T-cell (primary cell): ENCODE measurements around the gene CXADR. TPM values are rescaled to one million over a fixed set of nuclear protein-coding genes. Genes with fewer than 3 reads are reported as not detected.
"Not testable (repeated sequence)": the region's sequence is repeated elsewhere in the genome, so short reads cannot be mapped to it uniquely, and the experiment has no call there.

ENCODE experiments used
- ATAC-seq, 4 experiments: fragments of 200-7000 bp in 3 of 4; fragments of 150-1000 bp in 1 of 4; cut with Tn5 transposase; replicated peaks in 1 of 4; 1 replicate in 3 of 4; 2 replicates in 1 of 4; pipeline ENCODE4 v1.10.0; 2021; ENCODE audit warnings: moderate library complexity in 3 of 4, mild to moderate bottlenecking in 2 of 4, moderate number of reproducible peaks in 1 of 4
- CTCF ChIA-PET, 2 donors: fragments of 300-600 bp; sonication (Branson Sonifier 250); formaldehyde crosslinking; loops; one replicate each; lab custom pipeline; 2022; ENCODE audit warnings: antibody characterized with exemption in 2 of 2; lab: Charles Lee
- POLR2A ChIA-PET, 2 donors: fragments of 300-600 bp; sonication (Branson Sonifier 250); formaldehyde crosslinking; loops; one replicate each; lab custom pipeline; 2022; ENCODE audit warnings: antibody characterized with exemption in 2 of 2; lab: Charles Lee
- DNase-seq, 35 experiments: peaks; one replicate each; pipeline versions ENCODE4 v3.0.0 to v3.0.0-alpha.2; 2013 to 2023
- H3K27ac ChIP-seq: one replicate; pipeline ENCODE4 v1.5.1; 2013; ENCODE audit warnings: low read length
- H3K27me3 ChIP-seq, 2 experiments: replicated peaks in 1 of 2; 1 replicate in 1 of 2; 2 replicates in 1 of 2; pipeline versions ENCODE4 v1.6.1 to v1.7.0; 2013; ENCODE audit warnings: low read length in 1 of 2, mixed read lengths in 1 of 2; ENCODE audit not compliant: control insufficient read depth in 2 of 2, insufficient read depth in 2 of 2; ENCODE audit errors: extremely low read depth in 1 of 2
- H3K36me3 ChIP-seq, 2 donors: 1 replicate in 1 of 2; 2 replicates in 1 of 2; pipeline versions ENCODE4 v1.6.1 to v1.7.0; 2013; ENCODE audit warnings: low read length in 1 of 2; ENCODE audit not compliant: control insufficient read depth in 2 of 2, insufficient read depth in 1 of 2; ENCODE audit errors: extremely low read depth in 1 of 2
- H3K4me1 ChIP-seq, 2 experiments: 1 replicate in 1 of 2; 2 replicates in 1 of 2; pipeline versions ENCODE4 v1.6.1 to v1.7.0; 2013; ENCODE audit warnings: low read length in 2 of 2, mixed read lengths in 1 of 2; ENCODE audit not compliant: insufficient read depth in 2 of 2, control insufficient read depth in 1 of 2; ENCODE audit errors: extremely low read depth in 1 of 2
- H3K4me3 ChIP-seq, 2 donors: 1 replicate in 1 of 2; 2 replicates in 1 of 2; pipeline versions ENCODE4 v1.5.1 to v1.7.0; 2013; ENCODE audit warnings: mild to moderate bottlenecking in 2 of 2, low read length in 1 of 2, moderate library complexity in 1 of 2; ENCODE audit not compliant: control insufficient read depth in 1 of 2; ENCODE audit errors: extremely low read depth in 1 of 2
- H3K9me3 ChIP-seq: 2 replicates; pipeline ENCODE4 v1.7.0; 2013
- H3K27ac Mint-ChIP-seq, 2 donors: one replicate each; pipeline ENCODE4 v1.8.0; 2020 to 2021; ENCODE audit warnings: mild to moderate bottlenecking in 2 of 2, mixed read lengths in 2 of 2
- H3K27me3 Mint-ChIP-seq, 2 donors: one replicate each; pipeline ENCODE4 v1.8.0; 2021 to 2022; ENCODE audit warnings: mixed read lengths in 2 of 2
- H3K36me3 Mint-ChIP-seq: one replicate; pipeline ENCODE4 v1.8.0; 2021; ENCODE audit warnings: mixed read lengths
- H3K4me1 Mint-ChIP-seq, 3 donors: one replicate each; pipeline ENCODE4 v1.8.0; 2020 to 2022; ENCODE audit warnings: mixed read lengths in 3 of 3, mild to moderate bottlenecking in 1 of 3
- H3K4me3 Mint-ChIP-seq, 3 donors: one replicate each; pipeline ENCODE4 v1.8.0; 2020 to 2022; ENCODE audit warnings: mild to moderate bottlenecking in 3 of 3, mixed read lengths in 3 of 3, moderate library complexity in 3 of 3
- H3K9me3 Mint-ChIP-seq, 3 donors: one replicate each; pipeline ENCODE4 v1.8.0; 2020 to 2022; ENCODE audit warnings: mixed read lengths in 3 of 3
- WGBS: methylation state at CpG from one replicate; pipeline ENCODE4 v1.1.5; 2013; ENCODE audit warnings: missing lambda C conversion rate; ENCODE audit not compliant: insufficient coverage; 5-methylcytosine and 5-hydroxymethylcytosine counted together
- total RNA-seq, 35 experiments: library from RNA in 6 of 35; stranded (reverse) in 6 of 35; fragments of 120-200 nt in 1 of 35; gene quantifications; one replicate each; pipeline versions ENCODE4 v1.2.1 to v1.2.4 and lab custom pipeline; 2013 to 2026

The CXADR gene
- total RNA-seq, 5 donors from 2014 or later (not counting 1 experiment from before 2014, with no cell fraction given), result 0.35 to 0.95 (median 0.82) TPM

DNA sequence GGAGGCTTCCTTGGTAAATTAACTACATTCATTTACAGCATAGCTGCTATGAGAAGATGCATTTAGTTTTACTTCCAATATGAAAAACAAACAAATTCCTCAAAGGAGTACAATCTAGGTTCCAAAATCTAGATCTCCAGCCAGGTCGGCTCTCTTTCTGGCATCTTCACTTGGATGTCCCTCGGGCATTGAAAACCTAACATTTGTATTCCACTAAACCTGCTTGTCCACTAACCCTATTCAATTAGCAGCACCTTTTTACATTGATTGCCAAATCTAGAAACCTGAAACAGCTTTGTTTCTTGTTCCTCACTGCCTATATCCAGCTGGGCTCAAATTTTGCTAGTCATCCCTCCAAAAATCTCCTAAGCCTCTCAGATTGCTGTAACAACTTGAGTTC, 14.3 kb upstream of the CXADR start:
- Mint-ChIP-seq H3K9me3 (no peaks in the 10 kb centered on the region), H3K4me1 (no peaks in the 10 kb centered on the region), H3K36me3 (no peaks in the 10 kb centered on the region), H3K27me3 (peaks cover 13 to 22% of the 10 kb centered on the region in 2 donors), H3K27ac (no peak overlapping the region), H3K4me3 (no peak overlapping the region)
- ChIA-PET POLR2A (no interaction called here), CTCF (no interaction called here)
- H3K27me3 ChIP-seq, result peaks cover 0 to 3% of the 10 kb centered on the region in 2 experiments
- H3K27ac ChIP-seq, result no peak overlapping the region
- H3K36me3 ChIP-seq, result no peaks in the 10 kb centered on the region
- no peaks in the 10 kb centered on the region for H3K9me3 ChIP-seq
- ATAC-seq (no peak), DNase-seq (no peak)
- H3K4me1 ChIP-seq, result no peaks in the 10 kb centered on the region
- no peak overlapping the region for H3K4me3 ChIP-seq
- 92% methylated on average over 2 of the region's 2 CpGs for WGBS

DNA sequence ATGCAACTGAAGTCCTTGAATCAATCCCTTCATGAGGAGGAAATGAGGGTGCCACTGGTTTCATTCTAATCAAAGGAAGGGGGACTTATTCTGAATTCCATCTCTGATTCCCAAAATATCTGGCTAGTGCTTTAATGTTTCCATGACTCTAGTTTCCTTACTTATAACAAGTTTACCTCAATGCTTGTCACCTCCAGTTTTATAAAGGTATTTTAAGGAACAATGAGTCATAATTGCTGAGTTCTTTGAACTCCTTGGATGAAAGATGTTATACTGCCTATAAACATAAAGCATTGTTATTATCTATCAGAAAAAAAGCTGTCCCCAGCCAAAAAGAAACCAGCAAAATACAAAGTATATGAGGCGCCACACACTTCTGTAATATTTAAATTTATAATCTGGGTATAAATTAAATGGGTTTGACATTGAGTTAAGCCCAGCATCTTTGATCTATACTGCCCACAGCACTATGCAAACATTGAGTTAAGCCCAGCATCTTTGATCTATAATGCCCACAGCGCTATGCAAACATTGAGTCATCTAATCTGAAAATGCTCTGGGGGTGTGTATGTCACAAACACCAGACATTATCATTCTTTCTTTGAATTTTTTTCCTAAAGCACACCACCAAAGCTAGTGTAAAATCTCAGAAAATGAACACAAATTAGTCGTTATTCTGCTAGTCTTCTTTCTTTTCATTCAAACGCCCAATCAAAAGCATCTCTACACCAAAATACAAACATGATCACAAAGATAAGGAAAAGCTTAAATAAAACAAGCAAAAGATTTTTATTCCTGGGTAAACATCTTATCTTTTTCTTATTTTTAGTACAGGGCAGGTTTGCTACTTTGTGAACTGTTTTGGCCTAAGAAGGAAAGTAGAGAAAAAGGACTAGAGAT, 11.5 kb upstream of the CXADR start:
- no peaks in the 10 kb centered on the region for H3K36me3 ChIP-seq
- CTCF ChIA-PET, result interaction anchor here (0.6 to 1.2 kb wide), 2 partner anchors 11 kb away, joined by 3 read pairs; no protein-coding TSS in a partner anchor
- POLR2A ChIA-PET, result no interaction called here
- 81% methylated on average over 2 of the region's 4 CpGs for WGBS
- H3K27ac Mint-ChIP-seq, result no peak overlapping the region
- H3K27me3 ChIP-seq, result peaks cover 0 to 2% of the 10 kb centered on the region in 2 experiments
- H3K4me3 Mint-ChIP-seq, result no peak overlapping the region
- H3K9me3 ChIP-seq, result no peaks in the 10 kb centered on the region
- no peaks in the 10 kb centered on the region for H3K4me1 Mint-ChIP-seq
- no peak overlapping the region for H3K27ac ChIP-seq
- ATAC-seq, result no peak
- peaks cover 0 to 4% (median 3%) of the 10 kb centered on the region in 3 donors for H3K9me3 Mint-ChIP-seq
- no peaks in the 10 kb centered on the region for H3K36me3 Mint-ChIP-seq
- DNase-seq, result no peak
- peaks cover 7 to 8% of the 10 kb centered on the region in 2 donors for H3K27me3 Mint-ChIP-seq
- H3K4me3 ChIP-seq, result no peak overlapping the region
- H3K4me1 ChIP-seq, result no peaks in the 10 kb centered on the region

DNA sequence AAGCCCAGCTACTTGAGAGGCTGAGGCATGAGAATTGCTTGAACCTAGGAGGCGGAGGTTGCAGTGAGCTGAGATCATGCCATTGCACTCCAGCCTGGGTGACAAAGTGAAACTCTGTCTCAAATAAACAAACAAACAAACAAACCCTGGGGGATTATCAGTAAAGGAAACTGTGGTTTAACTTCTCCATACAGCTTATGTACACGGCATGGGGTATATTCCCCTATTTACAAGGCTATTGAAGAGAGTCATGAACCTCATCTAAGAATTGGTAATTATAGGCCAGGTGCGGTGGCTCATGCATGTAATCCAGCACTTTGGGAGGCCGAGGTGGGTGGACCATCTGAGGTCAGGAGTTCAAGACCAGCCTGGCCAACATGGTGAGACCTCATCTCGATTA, 9.9 kb upstream of the CXADR start:
- H3K36me3 ChIP-seq, H3K4me1 Mint-ChIP-seq, ATAC-seq, H3K9me3 Mint-ChIP-seq, H3K36me3 Mint-ChIP-seq, H3K27me3 ChIP-seq, H3K9me3 ChIP-seq, POLR2A ChIA-PET, CTCF ChIA-PET, H3K4me1 ChIP-seq, H3K27ac ChIP-seq, H3K27me3 Mint-ChIP-seq, H3K4me3 ChIP-seq, H3K4me3 Mint-ChIP-seq, DNase-seq, H3K27ac Mint-ChIP-seq: not testable (repeated sequence)
- WGBS, result no CpG with 5 or more reads among the region's 5 CpGs

DNA sequence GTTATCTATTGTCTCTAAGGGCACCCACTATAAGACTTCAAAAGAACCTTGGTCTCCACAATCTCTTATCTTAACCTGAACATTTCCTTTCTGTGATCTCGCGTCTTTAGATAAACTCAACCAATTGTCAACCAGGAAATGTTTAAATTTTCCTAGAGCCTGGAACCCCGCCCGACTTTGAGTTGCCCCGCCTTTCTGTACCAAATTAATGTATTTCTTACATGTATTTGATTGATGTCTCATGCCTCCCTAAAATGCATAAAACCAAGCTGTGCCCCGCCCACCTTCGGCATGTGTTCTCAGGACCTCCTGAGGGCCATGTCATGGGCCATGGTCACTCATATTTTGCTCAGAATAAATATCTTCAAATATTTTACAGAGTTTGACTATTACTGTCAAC, 5.9 kb upstream of the CXADR start:
- no CpG with 5 or more reads among the region's 7 CpGs for WGBS
- POLR2A ChIA-PET, result no interaction called here
- Mint-ChIP-seq H3K4me1 (peaks cover 2 to 4% (median 3%) of the 10 kb centered on the region in 3 donors), H3K9me3 (peaks cover 0 to 8% (median 3%) of the 10 kb centered on the region in 3 donors), H3K27ac (no peak overlapping the region), H3K36me3 (no peaks in the 10 kb centered on the region), H3K27me3 (no peaks in the 10 kb centered on the region), H3K4me3 (no peak overlapping the region)
- peaks cover 0 to 2% of the 10 kb centered on the region in 2 experiments for H3K4me1 ChIP-seq
- H3K27me3 ChIP-seq, result peaks cover 0 to 4% of the 10 kb centered on the region in 2 experiments
- H3K36me3 ChIP-seq, result no peaks in the 10 kb centered on the region
- CTCF ChIA-PET, result no interaction called here
- ATAC-seq (no peak), DNase-seq (no peak)
- H3K4me3 ChIP-seq, result no peak overlapping the region
- H3K27ac ChIP-seq, result no peak overlapping the region
- H3K9me3 ChIP-seq, result no peaks in the 10 kb centered on the region

DNA sequence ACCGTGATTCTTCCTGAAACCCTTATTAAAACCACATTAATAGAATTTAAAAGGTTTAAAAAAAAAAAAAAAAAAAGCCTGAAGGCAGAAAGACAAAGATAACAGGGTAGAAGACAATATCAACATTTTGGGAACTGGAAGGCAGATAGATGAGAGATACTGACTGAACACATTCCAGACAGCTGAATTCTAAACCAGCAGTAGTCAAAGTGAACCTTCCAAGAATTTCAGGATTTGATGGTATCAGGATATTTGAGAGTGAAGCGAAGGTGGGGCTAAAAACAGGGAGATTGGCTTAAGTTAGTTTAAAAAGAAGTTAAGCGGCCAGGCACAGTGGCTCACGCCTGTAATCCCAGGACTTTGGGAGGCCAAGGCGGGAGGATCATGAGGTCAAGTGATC, 5.3 kb upstream of the CXADR start:
- POLR2A ChIA-PET, result no interaction called here
- 87% methylated on average over 4 of the region's 5 CpGs for WGBS
- H3K4me1 ChIP-seq, result peaks cover 0 to 8% of the 10 kb centered on the region in 2 experiments
- H3K9me3 Mint-ChIP-seq, result peaks cover 0 to 8% (median 3%) of the 10 kb centered on the region in 3 donors
- CTCF ChIA-PET, result no interaction called here
- H3K27ac Mint-ChIP-seq, result no peak overlapping the region
- no peaks in the 10 kb centered on the region for H3K36me3 ChIP-seq
- no peaks in the 10 kb centered on the region for H3K9me3 ChIP-seq
- H3K4me1 Mint-ChIP-seq, result peaks cover 6 to 8% (median 7%) of the 10 kb centered on the region in 3 donors
- H3K27ac ChIP-seq, result no peak overlapping the region
- no peak overlapping the region for H3K4me3 ChIP-seq
- no peaks in the 10 kb centered on the region for H3K27me3 Mint-ChIP-seq
- DNase-seq (no peak), ATAC-seq (no peak)
- H3K27me3 ChIP-seq, result peaks cover 0 to 4% of the 10 kb centered on the region in 2 experiments
- H3K4me3 Mint-ChIP-seq, result no peak overlapping the region
- no peaks in the 10 kb centered on the region for H3K36me3 Mint-ChIP-seq

DNA sequence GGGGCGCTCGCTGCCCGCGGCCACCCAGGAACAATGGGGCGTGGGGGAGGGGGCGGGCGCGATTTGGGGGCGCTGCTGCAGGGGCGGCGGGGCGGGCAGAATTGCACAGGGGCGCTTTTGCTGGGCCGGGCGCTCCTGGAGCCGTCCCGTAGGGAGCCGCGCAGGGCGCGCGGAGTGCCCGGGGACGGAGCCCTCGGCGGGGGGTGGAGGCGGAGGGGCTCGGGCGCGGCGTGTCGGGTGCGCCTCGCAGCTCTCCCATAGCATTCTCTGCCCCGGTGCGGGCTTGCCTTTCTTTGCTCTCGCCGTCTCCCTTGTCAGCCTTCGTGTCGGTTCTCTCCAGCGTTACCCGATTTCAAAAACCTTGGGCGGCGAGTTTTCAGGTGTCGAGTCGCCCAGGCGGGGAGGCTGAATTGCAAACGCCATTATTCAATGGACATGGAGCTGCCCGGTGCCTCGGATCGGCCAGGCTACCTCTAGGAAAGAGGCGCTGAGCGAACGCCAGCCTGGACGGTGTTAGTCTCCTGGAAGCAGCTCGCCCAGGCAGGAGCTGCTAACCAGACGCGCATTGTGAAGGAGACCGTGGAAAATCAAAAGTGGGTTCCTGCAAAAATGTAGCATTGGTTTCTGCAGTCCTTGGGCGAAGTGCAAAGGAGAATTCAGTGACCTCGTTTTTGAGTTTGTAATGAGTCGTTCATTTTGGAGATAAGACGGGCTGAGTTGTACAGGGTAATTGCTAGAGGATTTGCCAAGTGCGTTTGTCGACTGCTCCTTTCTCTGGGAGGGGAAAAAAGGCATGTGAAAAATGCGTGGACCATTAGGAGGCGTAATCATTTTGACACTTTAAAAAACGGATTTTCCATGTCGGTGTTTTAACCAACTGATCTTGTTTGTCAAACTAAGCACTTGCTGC, 626 bp downstream of the CXADR start:
- H3K27ac ChIP-seq, result no peak overlapping the region
- POLR2A ChIA-PET, result no interaction called here

More for the DNA sequence above, 626 bp downstream of the CXADR start:
- no peak overlapping the region for H3K27ac Mint-ChIP-seq
- Histone ChIP-seq H3K4me1 (peaks cover 7 to 23% of the 10 kb centered on the region in 2 experiments), H3K27me3 (peaks cover 2 to 18% of the 10 kb centered on the region in 2 experiments), H3K36me3 (no peaks in the 10 kb centered on the region), H3K9me3 (no peaks in the 10 kb centered on the region), H3K4me3 (peak overlapping the region; percentile 59 to 87)
- peaks cover 17 to 24% (median 22%) of the 10 kb centered on the region in 3 donors for H3K4me1 Mint-ChIP-seq
- H3K36me3 Mint-ChIP-seq, result no peaks in the 10 kb centered on the region
- CTCF ChIA-PET, result interaction anchor here in 1 of 2 donors (0.6 kb wide), 1 partner anchor 127 kb away, joined by 3 read pairs; no protein-coding TSS in a partner anchor
- H3K27me3 Mint-ChIP-seq, result peaks cover 0 to 28% of the 10 kb centered on the region in 2 donors
- no peaks in the 10 kb centered on the region for H3K9me3 Mint-ChIP-seq
- 3% methylated on average over 51 of the region's 69 CpGs for WGBS
- DNase-seq (peak in 17 of 35 experiments; percentile 1 to 29 (median 13)), ATAC-seq (peak; percentile 17 to 53 (median 37))
- peak overlapping the region; percentile 86 to 92 (median 90) for H3K4me3 Mint-ChIP-seq
